Aorta (tissue), 5 donors: ENCODE results near the gene FAM98C. TPM values are rescaled to one million over a fixed set of nuclear protein-coding genes. Genes with fewer than 3 reads are reported as not detected.

Experiments used
- ATAC-seq: fragments of 200-7000 bp; cut with Tn5 transposase; one replicate; pipeline ENCODE4 v1.9.1; 2022; ENCODE audit warnings: moderate library complexity; ENCODE audit not compliant: low FRiP score
- DNase-seq, 2 donors: peaks; one replicate each; pipeline ENCODE4 v3.0.0-alpha.2; 2020
- H3K27ac ChIP-seq, 2 donors: one replicate each; pipeline ENCODE4 v1.5.1; 2013; ENCODE audit warnings: low read length in 2 of 2, mild to moderate bottlenecking in 2 of 2, moderate library complexity in 2 of 2, control low read depth in 1 of 2, inconsistent platforms in 1 of 2, low read depth in 1 of 2
- H3K27me3 ChIP-seq, 2 donors: one replicate each; pipeline ENCODE4 v1.6.1; 2013; ENCODE audit warnings: control low read depth in 1 of 2, low read length in 1 of 2, mild to moderate bottlenecking in 1 of 2, moderate library complexity in 1 of 2; ENCODE audit not compliant: insufficient read depth in 2 of 2, control insufficient read depth in 1 of 2
- H3K36me3 ChIP-seq, 2 donors: one replicate each; pipeline ENCODE4 v1.6.1; 2013; ENCODE audit warnings: control low read depth in 1 of 2, low read length in 1 of 2, mild to moderate bottlenecking in 1 of 2; ENCODE audit not compliant: insufficient read depth in 2 of 2, control insufficient read depth in 1 of 2
- H3K4me1 ChIP-seq, 2 donors: one replicate each; pipeline ENCODE4 v1.6.1; 2013; ENCODE audit warnings: low read length in 2 of 2, control low read depth in 1 of 2, mild to moderate bottlenecking in 1 of 2, moderate library complexity in 1 of 2; ENCODE audit not compliant: insufficient read depth in 2 of 2, control insufficient read depth in 1 of 2
- H3K4me3 ChIP-seq, 2 donors: one replicate each; pipeline ENCODE4 v1.5.1; 2013; ENCODE audit warnings: low read length in 2 of 2, control low read depth in 1 of 2, mild to moderate bottlenecking in 1 of 2
- H3K9me3 ChIP-seq: one replicate; pipeline ENCODE4 v1.6.1; 2013; ENCODE audit warnings: mild to moderate bottlenecking, low read length; ENCODE audit not compliant: control insufficient read depth
- WGBS, 2 donors: extraction: QIAGEN DNeasy Blood & Tissue Kit; methylation state at CpG; one replicate each; pipeline ENCODE4 v1.1.7; 2013; 5-methylcytosine and 5-hydroxymethylcytosine counted together
- intact Hi-C, 2 donors: fragments of 100-400 bp; cut with DNase I; formaldehyde crosslinking; loops; one replicate each; pipeline versions ENCODE4 v1.14.2 to v1.15.0; 2022
- polyA plus RNA-seq, 2 donors: library from polyadenylated mRNA; stranded (reverse); fragments of 200-250 nt; gene quantifications; one replicate each; pipeline ENCODE4 v1.2.3, GENCODE V29; 2013
- total RNA-seq, 2 donors: library from RNA; stranded (reverse); fragmentation: NEBNext Ultra II Directional; extraction: Animal tissue kit (Norgen Biotek cat#: 25700); gene quantifications; one replicate each; pipeline ENCODE4 v1.2.1, GENCODE V29; 2021
- donor health status: healthy with polysubstance abuse.
- donor health status: Bipolar disorder and iron deficiency.
- donor health status: DM: no; HTN: no; CAD: no.
- donor health status: DM: no; HTN: no; CAD: no.
- donor health status: DM: yes; HTN: yes; CAD: no.

Gene FAM98C
- total and polyA plus RNA-seq, 4 donors = 10.3 to 32.0 (median 17.1) TPM

DNA sequence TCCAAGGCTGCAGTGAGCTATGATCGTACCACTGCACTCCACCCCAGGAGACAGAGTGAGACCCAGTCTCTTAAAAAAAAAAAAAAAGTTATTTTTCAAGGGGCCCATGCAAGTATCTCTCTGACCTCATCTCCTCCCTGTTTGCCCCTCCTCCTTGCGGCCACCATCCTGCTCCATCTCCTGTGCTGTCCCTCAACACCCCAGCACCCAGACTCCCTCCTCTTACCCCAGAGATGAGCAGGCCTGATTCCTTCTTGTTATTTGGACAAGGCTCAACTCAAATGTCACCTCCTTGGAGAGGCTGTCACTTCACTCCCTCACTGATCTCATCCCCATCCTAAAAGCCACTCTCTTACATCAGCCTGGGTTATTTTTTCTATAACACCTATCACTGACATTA, 35.0 kb downstream of the FAM98C start:
- DNase-seq = no peak
- no peak overlapping the region for H3K4me3 ChIP-seq
- 75 to 82% methylated on average over 2 of the region's 2 CpGs for WGBS, 2 donors
- H3K9me3 ChIP-seq = no peaks in the 10 kb centered on the region
- H3K27me3 ChIP-seq = no peaks in the 10 kb centered on the region
- no peaks in the 10 kb centered on the region for H3K36me3 ChIP-seq
- ATAC-seq = no peak
- H3K27ac ChIP-seq = no peak overlapping the region
- no peaks in the 10 kb centered on the region for H3K4me1 ChIP-seq
- intact Hi-C loops = no loop called here

DNA sequence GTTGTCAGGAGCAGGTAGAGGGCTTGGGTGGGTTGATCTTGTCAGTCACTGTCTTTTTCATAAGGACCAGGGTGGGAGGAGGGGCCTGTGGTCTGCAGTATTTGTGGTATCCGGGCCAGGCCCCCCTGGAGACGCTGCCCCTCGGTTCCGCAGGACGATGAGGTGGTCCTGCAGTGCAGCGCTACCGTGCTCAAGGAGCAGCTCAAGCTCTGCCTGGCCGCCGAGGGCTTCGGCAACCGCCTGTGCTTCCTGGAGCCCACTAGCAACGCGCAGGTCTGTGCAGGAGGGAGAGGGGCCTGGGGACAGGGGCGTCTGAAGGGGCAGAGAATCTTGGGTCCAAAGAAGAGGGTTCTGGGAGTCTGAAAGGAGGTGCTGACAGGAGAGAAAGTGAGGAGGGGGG, 37.7 kb downstream of the FAM98C start:
- Histone ChIP-seq H3K4me1 (no peaks in the 10 kb centered on the region), H3K36me3 (no peaks in the 10 kb centered on the region), H3K27ac (no peak overlapping the region), H3K27me3 (no peaks in the 10 kb centered on the region), H3K9me3 (no peaks in the 10 kb centered on the region), H3K4me3 (no peak overlapping the region)
- no peak for ATAC-seq
- 72 to 75% methylated on average over 14 of the region's 14 CpGs for WGBS, 2 donors
- intact Hi-C loops = no loop called here
- DNase-seq = no peak

DNA sequence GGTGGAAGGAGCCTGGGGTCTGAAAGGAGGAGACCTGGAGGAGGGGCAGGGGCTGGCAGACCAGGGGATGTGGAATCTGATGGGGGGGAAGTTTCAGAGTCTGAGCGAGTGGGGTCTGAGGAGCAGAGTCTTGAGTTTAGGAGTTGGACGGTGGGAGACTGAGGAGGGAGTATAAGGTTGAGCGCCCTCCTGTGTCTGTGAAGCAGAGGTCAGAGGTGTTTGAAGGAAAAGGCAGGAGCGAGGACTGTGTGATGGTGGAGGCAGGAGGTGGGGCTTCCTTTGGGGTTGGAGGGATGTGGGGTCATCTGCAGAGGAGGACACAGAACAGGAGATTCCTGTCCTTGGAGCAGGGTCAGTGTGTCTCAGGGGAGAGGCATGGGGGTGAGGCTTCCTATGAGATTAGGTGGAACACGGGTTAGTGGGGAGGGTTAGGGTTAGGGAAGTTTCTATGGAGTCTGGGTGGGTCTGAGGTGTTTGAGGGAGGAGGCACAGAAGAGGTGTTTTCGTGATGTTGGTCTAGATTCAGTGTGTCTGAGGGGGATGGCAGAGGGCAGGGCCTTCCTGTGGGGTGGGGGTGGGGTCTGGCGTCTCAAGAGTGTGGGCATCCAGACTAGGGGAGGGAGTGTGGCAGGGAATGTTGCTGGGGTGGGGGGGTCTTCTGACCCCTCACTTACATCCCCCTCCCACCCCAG, 38.9 kb downstream of the FAM98C start:
- Histone ChIP-seq H3K27ac (no peak overlapping the region), H3K27me3 (no peaks in the 10 kb centered on the region), H3K36me3 (no peaks in the 10 kb centered on the region), H3K4me3 (no peak overlapping the region), H3K4me1 (no peaks in the 10 kb centered on the region), H3K9me3 (no peaks in the 10 kb centered on the region)
- DNase-seq = no peak
- ATAC-seq = no peak
- WGBS, 2 donors = 48 to 49% methylated on average over 7 of the region's 7 CpGs
- intact Hi-C loops = no loop called here

DNA sequence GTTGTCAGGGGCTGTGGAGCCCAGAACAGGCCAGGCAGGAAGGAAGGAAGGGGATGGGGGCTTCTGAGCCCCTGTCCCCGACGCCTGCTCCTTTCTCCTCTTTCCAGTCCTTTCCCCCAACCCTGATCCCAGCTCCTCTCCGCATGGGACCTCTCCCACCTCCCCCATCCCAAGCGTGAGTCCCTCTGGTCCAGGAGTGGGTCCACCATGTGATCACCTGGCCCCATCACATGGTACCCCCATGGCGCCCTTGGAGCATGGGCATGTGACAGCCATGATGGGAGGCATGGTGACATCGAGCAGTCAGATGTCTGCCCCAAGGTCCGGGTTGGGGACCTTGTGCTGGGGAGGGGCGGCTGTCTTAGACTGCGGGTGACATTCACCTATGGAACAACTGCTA, 39.8 kb downstream of the FAM98C start:
- Histone ChIP-seq H3K9me3 (no peaks in the 10 kb centered on the region), H3K4me1 (no peaks in the 10 kb centered on the region), H3K36me3 (no peaks in the 10 kb centered on the region), H3K27me3 (no peaks in the 10 kb centered on the region), H3K27ac (no peak overlapping the region), H3K4me3 (no peak overlapping the region)
- intact Hi-C loops = no loop called here
- 87 to 92% methylated on average over 7 to 9 of the region's 9 CpGs for WGBS, 2 donors
- ATAC-seq = no peak
- no peak for DNase-seq

DNA sequence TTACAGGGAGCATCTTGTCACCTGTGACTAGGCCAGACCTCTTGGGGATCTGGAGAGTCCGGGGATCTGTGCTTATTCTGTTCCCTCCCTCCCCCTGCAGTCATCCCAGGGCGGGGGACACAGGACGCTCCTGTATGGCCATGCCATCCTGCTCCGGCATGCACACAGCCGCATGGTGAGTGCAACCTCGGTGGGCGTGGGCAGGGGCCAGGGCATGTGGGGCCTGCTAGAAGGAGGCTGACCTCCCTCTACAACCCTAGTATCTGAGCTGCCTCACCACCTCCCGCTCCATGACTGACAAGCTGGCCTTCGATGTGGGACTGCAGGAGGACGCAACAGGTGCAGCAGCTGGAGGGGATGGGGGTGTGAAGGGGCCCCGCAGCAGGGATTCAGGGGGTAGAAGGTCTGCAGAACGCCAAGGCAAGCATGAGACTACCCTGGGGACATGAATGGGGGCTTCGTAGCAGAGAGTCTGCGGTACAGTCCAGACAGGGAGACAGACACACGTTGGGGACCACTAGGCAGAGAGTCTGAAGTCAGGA, 40.6 kb downstream of the FAM98C start:
- DNase-seq = no peak
- Histone ChIP-seq H3K27me3 (no peaks in the 10 kb centered on the region), H3K36me3 (no peaks in the 10 kb centered on the region), H3K9me3 (no peaks in the 10 kb centered on the region), H3K4me3 (no peak overlapping the region), H3K27ac (no peak overlapping the region), H3K4me1 (no peaks in the 10 kb centered on the region)
- WGBS, 2 donors = 79 to 85% methylated on average over 15 of the region's 15 CpGs
- no peak for ATAC-seq
- intact Hi-C loops = no loop called here

DNA sequence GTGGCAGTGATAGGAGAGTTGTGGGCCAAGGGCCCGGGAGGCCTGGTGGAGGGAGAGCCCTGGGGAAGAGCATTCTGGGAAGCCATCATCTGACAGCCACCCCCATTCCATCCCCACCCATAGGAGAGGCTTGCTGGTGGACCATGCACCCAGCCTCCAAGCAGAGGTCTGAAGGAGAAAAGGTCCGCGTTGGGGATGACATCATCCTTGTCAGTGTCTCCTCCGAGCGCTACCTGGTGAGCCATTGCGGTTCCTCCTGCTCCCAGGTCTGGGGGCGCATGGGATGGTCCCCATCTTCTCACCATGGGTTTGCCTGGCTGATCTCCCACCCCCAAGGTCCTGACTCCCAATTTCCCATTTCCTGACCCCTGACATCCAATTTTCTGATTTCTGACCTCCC, 41.1 kb downstream of the FAM98C start:
- Histone ChIP-seq H3K9me3 (no peaks in the 10 kb centered on the region), H3K4me3 (no peak overlapping the region), H3K4me1 (no peaks in the 10 kb centered on the region), H3K27ac (no peak overlapping the region), H3K36me3 (no peaks in the 10 kb centered on the region), H3K27me3 (no peaks in the 10 kb centered on the region)
- 82 to 86% methylated on average over 7 of the region's 7 CpGs for WGBS, 2 donors
- no peak for DNase-seq
- intact Hi-C loops = no loop called here
- ATAC-seq = no peak

DNA sequence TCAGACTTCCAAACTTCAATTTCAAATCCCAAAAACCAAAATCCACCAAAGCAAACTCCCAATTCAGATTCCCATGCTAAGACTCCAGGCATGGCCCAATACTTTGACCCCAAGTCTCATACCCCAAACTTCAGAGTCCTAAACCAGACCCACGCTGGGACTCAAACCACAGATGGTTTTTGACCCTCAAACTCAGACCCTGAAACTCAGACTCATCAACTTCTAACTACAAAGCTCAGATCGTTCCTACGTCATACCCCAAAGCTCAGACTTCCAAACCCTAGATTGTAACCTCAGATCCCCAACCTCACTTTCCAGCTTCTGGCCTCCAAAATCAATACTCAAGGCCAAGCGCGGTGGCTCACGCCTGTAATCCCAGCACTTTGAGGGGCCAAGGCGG, 42.5 kb downstream of the FAM98C start:
- no peak for ATAC-seq
- intact Hi-C loops = no loop called here
- 92 to 93% methylated on average over 7 of the region's 7 CpGs for WGBS, 2 donors
- H3K27me3 ChIP-seq = no peaks in the 10 kb centered on the region
- H3K4me1 ChIP-seq = no peaks in the 10 kb centered on the region
- no peak overlapping the region for H3K27ac ChIP-seq
- H3K36me3 ChIP-seq = no peaks in the 10 kb centered on the region
- H3K9me3 ChIP-seq = no peaks in the 10 kb centered on the region
- H3K4me3 ChIP-seq = no peak overlapping the region
- DNase-seq = no peak

DNA sequence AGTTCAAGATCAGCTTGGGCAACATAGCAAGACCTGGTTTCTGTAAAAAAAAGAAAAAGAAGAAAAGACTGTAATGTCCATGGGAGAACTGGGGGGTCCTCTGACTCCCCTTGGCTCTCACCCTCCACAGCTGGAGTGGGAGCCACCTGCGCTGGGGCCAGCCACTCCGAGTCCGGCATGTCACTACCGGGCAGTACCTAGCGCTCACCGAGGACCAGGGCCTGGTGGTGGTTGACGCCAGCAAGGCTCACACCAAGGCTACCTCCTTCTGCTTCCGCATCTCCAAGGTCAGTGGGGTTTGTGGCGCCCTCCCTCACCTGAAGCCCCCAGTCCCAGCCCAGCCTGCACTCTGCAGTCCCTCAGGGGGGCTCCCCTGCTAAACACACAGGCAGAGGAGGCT, 45.3 kb downstream of the FAM98C start:
- no peak overlapping the region for H3K27ac ChIP-seq
- ATAC-seq (no peak), DNase-seq (no peak)
- 89 to 94% methylated on average over 5 to 9 of the region's 9 CpGs for WGBS, 2 donors
- no peak overlapping the region for H3K4me3 ChIP-seq
- H3K27me3 ChIP-seq = no peaks in the 10 kb centered on the region
- no peaks in the 10 kb centered on the region for H3K4me1 ChIP-seq
- H3K9me3 ChIP-seq = no peaks in the 10 kb centered on the region
- no peaks in the 10 kb centered on the region for H3K36me3 ChIP-seq
- intact Hi-C loops = no loop called here

DNA sequence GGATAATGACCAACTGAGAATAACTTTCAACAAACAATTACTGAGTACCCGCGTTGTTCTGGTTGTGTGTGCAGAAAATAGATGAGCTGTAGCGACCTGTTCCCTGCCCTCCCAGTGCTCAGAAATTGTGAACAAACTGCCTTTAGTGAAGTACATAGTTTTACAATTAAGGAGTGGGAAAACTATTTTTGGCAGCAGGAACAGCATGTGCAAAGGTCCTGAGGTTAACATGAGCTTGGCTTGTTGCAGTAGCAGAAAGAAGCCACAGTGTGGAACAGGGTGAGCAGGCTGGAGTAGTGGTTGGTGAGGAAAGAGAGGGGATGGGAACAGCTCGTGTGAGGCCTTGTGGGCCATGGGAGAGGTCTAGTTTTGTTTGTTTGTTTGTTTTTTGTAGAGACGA, 46.6 kb downstream of the FAM98C start:
- no peaks in the 10 kb centered on the region for H3K27me3 ChIP-seq
- no peaks in the 10 kb centered on the region for H3K9me3 ChIP-seq
- ATAC-seq (no peak), DNase-seq (no peak)
- intact Hi-C loops = no loop called here
- H3K4me1 ChIP-seq = no peaks in the 10 kb centered on the region
- 74 to 77% methylated on average over 5 of the region's 5 CpGs for WGBS, 2 donors
- no peak overlapping the region for H3K4me3 ChIP-seq
- no peak overlapping the region for H3K27ac ChIP-seq
- no peaks in the 10 kb centered on the region for H3K36me3 ChIP-seq
